WI38 (cell line): ENCODE measurements around the gene ITGA2B.

ENCODE experiments used
- H3K4me3 ChIP-seq: 2 replicates; pipeline ENCODE4 v1.5.1; 2011; ENCODE audit warnings: low read depth, mild to moderate bottlenecking, control low read depth, low read length
- CTCF ChIP-seq: IDR thresholded peaks from 2 replicates; pipeline ENCODE4 v1.5.1; 2012; ENCODE audit warnings: low read depth, mild to moderate bottlenecking, control low read depth, low read length

ITGA2B gene

GRCh38 chr17:44387804-44388203, 1.6 kb downstream of the ITGA2B start:
- no peak for TF ChIP-seq CTCF
- no peak overlapping the region for H3K4me3 ChIP-seq

- no peak for TF ChIP-seq CTCF
- no peak overlapping the region for H3K4me3 ChIP-seq
Observed at GRCh38 chr17:44386182-44386525, 3.3 kb downstream of the ITGA2B start.

- 0 out of 2 replicates have a peak, but pooled peaks have one; percentile 16 for TF ChIP-seq CTCF
- H3K4me3 ChIP-seq: peak overlapping the region; percentile 58
Observed at GRCh38 chr17:44385287-44386181, 3.9 kb downstream of the ITGA2B start.

GRCh38 chr17:44384823-44385286, 4.6 kb downstream of the ITGA2B start:
- no peak for TF ChIP-seq CTCF
- peak overlapping the region; percentile 58 for H3K4me3 ChIP-seq

GRCh38 chr17:44384281-44384822, 5.1 kb downstream of the ITGA2B start:
- no peak for TF ChIP-seq CTCF
- H3K4me3 ChIP-seq: no peak overlapping the region

- H3K4me3 ChIP-seq: no peak overlapping the region
- TF ChIP-seq CTCF: no peak
Observed at GRCh38 chr17:44383861-44384260, 5.6 kb downstream of the ITGA2B start.

GRCh38 chr17:44383363-44383762, 6.1 kb downstream of the ITGA2B start:
- no peak overlapping the region for H3K4me3 ChIP-seq
- TF ChIP-seq CTCF: no peak
